HEK293T (cell line): ENCODE results near the gene CIPC.
A peak's percentile ranks its signal among the peaks of the same experiment; 100 is the strongest.

ENCODE experiments used
- ARNT ChIP-seq: fragments of 450-650 bp; IDR thresholded peaks from 2 replicates; pipeline ENCODE4 v1.6.1; 2017; ENCODE audit warnings: mild to moderate bottlenecking
- FOXA1 ChIP-seq: fragments of 450-650 bp; IDR thresholded peaks from 2 replicates; pipeline ENCODE4 v1.6.1; 2016; ENCODE audit warnings: mild to moderate bottlenecking
- FOXM1 ChIP-seq: fragments of 450-650 bp; IDR thresholded peaks from 2 replicates; pipeline ENCODE4 v1.6.1; 2017; ENCODE audit warnings: mild to moderate bottlenecking, borderline replicate concordance
- HDGF ChIP-seq: fragments of 450-650 bp; IDR thresholded peaks from 2 replicates; pipeline ENCODE4 v1.6.1; 2017; ENCODE audit warnings: antibody characterized with exemption, borderline replicate concordance
- SUZ12 ChIP-seq: fragments of 450-650 bp; IDR thresholded peaks from 2 replicates; pipeline ENCODE4 v1.6.1; 2016; ENCODE audit warnings: mild to moderate bottlenecking

- TF ChIP-seq FOXM1 (peak; percentile 72; the same call in 1 of the 2 replicates), ARNT (no peak), FOXA1 (no peak), SUZ12 (no peak), HDGF (no peak)
Observed at GRCh38 chr14:77140359-77141213, 42.5 kb downstream of the CIPC start.
